Measurements from ENCODE around the gene DHX34.
A peak's percentile ranks its signal among the peaks of the same experiment; 100 is the strongest.
"Not testable (repeated sequence)": the region's sequence is repeated elsewhere in the genome, so short reads cannot be mapped to it uniquely, and the experiment has no call there.

Gene DHX34

GRCh38 chr19:47372603-47373002 lies 23.5 kb downstream of the DHX34 start:
- DNase-seq: no peak

DNA sequence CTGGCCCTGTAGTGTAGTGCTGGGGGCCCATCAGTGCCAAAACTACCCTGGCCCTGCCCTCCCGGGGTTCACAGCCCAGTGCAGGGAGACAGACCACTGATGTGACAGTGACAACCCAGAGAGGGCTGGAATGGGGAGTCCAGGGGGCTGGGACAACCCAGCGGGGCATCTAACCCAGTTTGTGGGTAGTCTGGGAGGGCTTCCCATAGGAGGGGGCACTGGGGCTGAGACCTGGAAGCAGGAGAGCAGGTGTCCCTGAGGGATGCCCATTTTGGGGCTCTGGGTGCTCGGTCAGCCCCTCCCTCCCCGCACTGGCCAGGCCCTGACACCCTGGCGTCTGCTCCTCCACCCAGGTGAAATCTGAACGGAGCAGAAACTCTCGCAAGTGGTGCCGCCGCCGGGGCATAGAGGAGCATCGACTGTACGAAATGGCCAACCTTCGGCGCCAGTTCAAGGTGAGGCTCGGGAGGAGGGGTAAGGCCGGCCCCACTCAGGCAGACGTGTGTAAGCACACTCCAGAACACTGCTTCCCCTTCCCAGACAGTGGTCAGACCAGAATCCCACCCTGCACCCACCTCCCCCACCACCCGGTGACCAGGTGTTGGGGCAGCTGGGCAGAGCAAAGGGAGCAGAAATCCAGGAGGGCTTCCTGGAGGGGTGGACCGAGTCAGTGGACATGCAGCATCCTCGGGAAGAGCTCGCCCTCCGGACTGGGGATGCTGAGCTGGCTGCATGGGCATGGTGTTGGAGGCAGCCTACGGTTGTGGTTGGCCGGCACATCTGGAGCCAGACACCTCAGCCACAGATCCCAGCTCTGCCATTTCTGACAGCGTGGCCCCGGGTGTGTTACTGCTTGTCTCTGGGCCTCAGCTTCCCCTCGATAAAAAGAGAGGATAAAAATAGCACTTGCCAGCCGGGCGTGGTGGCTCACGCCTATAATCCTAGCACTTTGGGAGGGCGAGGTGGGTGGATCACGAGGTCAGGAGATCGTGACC lies 24.4 kb downstream of the DHX34 start:
- DNase-seq: no peak

- DNase-seq: no peak
Measured at GRCh38 chr19:47374876-47375693, 26.0 kb downstream of the DHX34 start.

DNA sequence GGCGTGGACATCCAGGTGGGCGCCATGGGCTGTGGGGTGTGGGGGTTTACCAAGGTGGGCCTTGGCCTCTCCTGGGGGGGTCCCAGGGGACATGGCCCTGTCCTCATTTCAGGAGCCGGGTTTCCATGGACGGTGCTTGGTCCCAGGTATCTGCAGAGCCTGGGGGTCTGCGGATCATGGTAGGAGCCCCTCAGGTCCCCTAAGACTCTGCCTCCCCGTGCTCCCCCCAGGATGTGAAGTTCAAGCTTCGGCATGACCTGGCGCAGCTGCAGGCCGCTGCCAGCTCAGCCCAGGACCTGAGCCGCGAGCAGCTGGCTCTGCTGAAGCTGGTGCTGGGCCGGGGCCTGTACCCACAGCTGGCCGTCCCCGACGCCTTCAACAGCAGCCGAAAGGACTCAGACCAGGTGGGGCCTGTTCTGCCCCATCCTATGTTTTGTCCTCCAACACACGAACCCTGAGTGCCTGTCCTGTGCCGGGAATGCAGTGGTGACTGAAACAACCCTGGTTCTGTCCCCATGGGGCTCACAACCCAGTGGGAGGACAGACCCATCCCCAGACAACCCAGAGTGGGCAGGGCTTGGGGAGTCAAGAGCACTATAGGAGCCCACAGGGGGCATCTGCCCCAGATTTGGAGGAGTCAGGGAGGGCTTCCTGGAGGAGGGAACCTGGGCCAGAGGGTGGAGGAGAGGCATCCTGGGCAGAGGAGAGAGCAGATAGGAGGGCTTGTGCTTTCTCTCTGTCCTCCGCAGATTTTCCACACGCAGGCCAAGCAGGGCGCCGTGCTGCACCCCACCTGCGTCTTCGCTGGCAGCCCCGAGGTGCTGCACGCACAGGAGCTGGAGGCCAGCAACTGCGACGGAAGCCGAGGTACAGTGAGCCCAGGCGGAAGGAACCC lies 26.8 kb downstream of the DHX34 start:
- DNase-seq: no peak

DNA sequence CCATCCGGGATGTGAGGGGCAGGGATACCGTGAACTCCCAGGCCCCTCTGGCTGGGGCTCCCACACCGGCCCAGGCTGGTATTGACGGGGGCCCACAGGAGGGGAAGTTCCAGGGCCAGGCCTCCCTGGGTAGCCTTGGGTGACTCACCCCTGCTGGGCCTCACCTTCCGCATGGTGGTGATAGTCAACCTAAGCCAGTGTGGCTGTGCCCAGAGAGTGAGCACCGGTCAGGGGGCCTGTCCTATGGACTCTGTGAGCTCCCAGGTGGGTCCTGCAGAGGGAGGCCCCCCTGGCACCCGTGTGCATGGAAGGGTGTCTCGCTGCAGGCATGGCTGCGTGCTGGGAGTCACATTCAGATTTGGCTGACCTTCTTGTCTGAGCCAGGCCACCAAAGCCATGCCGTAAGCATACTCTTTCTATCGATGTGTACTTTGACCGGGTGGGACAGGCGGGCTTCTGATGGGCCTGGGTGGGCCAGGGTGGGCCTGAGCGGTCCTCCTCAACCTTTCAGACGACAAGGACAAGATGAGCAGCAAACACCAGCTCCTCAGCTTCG lies 27.6 kb downstream of the DHX34 start:
- DNase-seq: no peak

GRCh38 chr19:47377208-47377701 lies 28.1 kb downstream of the DHX34 start:
- no peak for DNase-seq

DNA sequence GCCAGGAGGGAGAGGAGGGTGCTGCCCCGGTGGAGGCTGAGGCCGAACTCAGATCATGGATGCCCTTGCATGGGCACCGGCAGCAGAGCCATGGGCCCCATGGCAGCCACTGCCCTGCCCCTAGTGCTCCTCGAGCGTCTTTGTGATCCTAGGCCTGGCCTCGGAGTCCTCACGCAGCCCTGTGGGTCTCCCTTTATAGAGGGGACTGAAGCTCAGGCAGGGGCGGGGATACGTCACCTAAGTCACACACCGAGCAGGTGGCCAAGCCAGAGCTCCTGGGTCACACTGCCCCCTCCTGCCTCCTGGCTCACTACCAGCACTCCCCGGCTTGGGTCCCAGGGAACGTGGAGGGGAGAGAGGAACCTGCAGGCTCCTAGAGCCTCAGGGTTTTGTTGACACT lies 28.7 kb downstream of the DHX34 start:
- DNase-seq: no peak

DNA sequence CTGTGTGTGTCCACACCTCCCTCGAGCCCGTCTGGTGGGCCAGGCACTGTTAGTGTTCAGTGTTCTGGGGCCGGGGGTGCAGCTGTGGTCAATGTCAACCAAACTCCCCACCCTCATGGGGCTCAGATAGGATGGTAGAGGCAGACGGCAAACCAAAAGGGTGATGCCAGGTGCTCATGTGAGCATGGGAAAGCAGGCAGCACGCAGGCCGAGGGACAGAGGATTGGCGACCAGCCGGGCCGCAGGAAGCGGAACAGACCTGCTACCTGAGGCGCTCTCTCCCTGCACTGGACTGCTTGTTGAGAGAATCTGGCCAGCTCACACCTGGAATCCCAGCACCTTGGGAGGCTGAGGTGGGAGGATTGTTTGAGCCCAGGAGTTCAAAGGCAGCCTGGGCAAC lies 29.1 kb downstream of the DHX34 start:
- DNase-seq: no peak

GRCh38 chr19:47379381-47379938 lies 30.3 kb downstream of the DHX34 start:
- DNase-seq: no peak

- DNase-seq: no peak
Measured at GRCh38 chr19:47380559-47380958, 31.4 kb downstream of the DHX34 start.

GRCh38 chr19:47381121-47381520 lies 32.0 kb downstream of the DHX34 start:
- DNase-seq: no peak

- peak; percentile 14 for DNase-seq
Measured at GRCh38 chr19:47381653-47382279, 32.7 kb downstream of the DHX34 start.

DNA sequence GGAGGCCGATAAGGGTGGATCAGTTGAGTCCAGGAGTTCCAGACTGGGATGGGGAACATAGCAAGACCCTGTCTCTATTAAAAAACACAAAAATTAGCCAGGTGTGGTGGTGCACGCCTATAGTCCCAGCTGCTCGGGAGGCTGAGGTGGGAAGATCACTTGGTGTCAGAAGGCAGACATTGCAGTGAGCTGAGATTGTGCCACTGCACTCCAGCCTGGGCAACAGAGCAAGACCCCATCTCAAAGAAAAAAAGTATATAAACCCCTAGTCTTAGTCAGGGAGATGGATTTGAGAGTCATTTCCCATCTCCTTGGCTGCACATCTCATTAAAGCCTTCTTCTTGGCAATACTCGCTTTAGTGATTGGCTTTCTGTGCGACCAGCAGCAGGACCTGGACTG lies 34.8 kb downstream of the DHX34 start:
- DNase-seq: not testable (repeated sequence)

- DNase-seq: not testable (repeated sequence)
Measured at GRCh38 chr19:47384533-47384932, 35.4 kb downstream of the DHX34 start.

GRCh38 chr19:47386582-47386981 lies 37.5 kb downstream of the DHX34 start:
- DNase-seq: not testable (repeated sequence)

DNA sequence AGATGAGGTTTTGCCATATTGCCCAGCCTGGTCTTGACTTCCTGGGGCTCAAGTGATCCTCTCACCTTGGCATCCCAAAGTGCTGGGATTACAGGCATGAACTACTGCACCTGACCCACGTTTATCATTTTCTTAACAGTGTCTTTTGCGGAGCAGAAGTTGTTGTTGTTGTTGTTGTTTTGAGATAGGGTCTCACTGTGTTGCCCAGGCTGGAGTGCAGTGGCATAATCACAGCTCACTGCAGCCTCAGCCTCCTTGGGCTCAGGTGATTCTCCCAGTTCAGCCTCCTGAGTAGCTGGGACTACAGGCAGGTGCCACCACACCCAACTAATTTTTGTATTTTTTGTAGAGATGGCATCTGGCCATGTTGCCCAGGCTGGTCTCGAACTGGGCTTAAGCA lies 38.5 kb downstream of the DHX34 start:
- not testable (repeated sequence) for DNase-seq

DNA sequence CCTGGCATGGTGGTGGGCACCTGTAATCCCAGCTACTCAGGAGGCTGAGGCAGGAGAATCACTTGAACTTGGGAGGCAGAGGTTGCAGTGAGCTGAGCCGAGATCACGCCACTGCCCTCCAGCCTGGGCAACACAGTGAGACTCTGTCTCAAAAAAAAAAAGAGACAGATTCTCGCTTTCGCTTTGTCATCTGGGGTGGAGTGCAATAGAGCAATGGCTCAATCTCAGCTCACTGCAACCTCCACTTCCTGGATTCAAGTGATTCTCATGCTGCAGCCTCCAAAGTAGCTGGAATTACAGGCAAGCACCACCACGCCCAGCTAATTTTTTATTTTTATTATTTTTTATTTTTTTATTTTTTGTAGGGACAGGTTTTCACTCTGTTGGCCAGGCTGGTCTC lies 39.6 kb downstream of the DHX34 start:
- DNase-seq: not testable (repeated sequence)

DNA sequence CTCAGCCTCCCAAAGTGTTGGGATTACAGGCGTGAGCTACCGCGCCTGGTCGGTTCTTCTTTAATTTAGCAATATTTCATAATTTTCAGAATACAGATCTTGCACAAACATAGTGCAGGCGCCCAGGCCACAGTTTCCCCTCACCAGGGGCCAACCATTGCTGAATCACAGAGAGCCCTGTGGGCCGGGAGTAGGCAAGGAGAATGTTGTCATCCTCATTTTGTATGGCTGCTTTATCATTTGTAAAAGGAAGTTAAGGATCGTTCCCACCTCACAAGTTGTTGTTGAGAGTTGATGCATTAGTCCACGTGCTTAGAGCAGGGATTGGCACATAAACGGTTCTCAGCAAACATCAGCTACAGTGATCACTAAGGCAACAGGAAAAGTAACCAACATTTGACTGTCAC lies 40.0 kb downstream of the DHX34 start:
- no peak for DNase-seq

DNA sequence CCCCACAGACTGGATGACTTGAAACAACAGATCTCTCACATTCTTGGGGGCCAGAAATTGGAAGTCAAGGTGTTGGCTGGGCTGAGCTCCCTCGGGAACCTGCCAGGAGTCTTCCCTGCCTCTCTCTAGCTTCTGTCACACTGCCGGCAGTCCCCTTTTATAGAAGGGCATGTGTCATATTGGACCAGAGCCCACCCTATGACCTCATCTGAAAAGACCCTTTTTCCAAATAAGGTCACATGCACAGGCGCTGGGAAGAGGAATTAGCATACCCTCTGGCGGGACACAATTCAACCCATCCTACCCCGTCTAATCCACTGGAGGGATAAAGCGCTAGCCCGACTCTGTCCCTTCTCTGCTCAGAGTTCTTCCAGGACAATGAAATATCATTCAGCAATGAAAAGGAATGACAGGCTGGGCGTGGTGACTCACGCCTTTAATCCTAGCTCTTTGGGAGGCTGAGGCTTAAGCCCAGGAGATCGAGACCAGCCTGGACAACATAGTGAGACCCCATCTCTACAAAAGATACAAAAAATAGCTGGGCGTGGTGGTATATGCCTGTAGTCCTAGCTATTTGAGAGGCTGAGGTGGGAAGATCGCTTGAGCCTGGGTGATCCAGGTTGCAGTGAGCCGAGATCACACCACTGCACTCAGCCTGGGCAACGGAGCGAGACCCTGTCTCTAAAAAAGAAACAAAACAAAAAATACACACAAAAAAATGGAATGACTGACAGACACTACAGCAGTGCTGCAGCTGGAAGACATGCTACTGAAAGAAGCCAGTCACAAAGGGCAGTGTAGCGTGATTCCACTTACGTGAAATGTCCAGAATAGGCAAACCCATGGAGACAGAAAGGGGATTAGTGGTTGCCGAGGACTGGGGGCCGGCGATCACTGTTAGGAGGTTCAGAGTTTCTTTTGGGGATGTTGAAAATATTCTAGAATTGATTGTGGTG lies 41.7 kb downstream of the DHX34 start:
- DNase-seq: no peak

Data from CD4-positive, alpha-beta T cell treated with Interleukin-6 for 4 hours (primary cell).